NCI-H1417 (cell line): ENCODE data around the gene LANCL3.
"Not testable (repeated sequence)": the region's sequence is repeated elsewhere in the genome, so short reads cannot be mapped to it uniquely, and the experiment has no call there.

Source experiments
- DNase-seq, 3 experiments: peaks; one replicate each; lab custom pipeline; 2025; lab: John Stamatoyannopoulos, UW

The LANCL3 gene

GRCh38 chrX:37571426-37572107, at the start of gene LANCL3:
Gene LANCL3, plus strand, starts transcription at chrX:37571661. Its CDS starts 210 bp downstream, at chrX:37571871.
- peak in 2 of 3 experiments; percentile 70 to 72 for DNase-seq

DNA sequence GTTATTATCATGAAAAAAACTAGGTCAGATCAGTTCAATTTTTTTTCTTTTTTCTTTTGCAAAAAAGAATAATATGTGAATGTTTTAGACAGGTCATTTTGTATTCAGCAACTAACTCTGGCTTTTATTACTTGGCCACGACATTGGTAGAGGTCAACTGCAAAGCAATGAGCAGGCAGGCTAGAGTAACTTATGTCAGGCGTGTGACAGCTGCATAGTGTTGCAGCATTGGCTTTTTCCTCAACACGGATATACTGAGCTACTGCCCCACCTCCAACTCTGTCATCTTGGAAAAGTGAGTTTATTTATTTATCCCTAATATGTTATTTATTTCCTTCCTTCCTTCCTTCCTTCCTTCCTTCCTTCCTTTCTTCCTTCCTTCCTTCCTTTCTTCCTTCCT, 47.8 kb upstream of the LANCL3 start:
- DNase-seq = not testable (repeated sequence)

DNA sequence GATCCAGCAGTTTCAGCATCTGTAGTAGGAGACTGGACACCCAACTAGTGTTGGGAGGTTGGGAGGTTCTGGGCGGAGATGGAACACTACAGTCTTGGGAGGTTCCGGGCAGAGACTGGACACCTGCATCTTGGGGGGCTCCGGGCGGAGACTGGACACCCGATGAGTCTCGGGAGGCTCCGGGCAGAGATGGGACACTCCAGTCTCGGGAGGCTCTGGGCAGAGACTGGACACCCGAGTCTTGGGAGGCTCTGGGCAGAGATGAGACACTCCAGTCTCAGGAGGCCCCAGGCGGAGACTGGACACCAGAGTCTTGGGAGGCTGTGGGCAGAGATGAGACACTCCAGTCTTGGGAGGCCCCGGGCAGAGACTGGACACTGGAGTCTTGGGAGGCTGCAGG, 29.5 kb upstream of the LANCL3 start:
- no peak for DNase-seq

GRCh38 chrX:37542791-37543190, 28.7 kb upstream of the LANCL3 start:
- DNase-seq = no peak

- DNase-seq = no peak
Measured at GRCh38 chrX:37543324-37543723, 28.1 kb upstream of the LANCL3 start.

DNA sequence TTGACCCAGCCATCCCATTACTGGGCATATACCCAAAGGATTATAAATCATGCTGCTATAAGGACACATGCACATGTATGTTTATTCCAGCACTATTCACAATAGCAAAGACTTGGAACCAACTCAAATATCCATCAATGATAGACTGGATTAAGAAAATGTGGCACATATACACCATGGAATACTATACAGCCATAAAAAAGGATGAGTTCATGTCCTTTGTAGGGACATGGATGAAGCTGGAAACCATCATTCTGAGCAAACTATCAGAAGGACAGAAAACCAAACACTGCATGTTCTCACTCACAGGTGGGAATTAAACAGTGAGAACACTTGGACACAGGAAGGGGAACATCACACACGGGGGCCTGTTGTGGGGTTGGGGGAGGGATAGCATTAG, 26.9 kb upstream of the LANCL3 start:
- not testable (repeated sequence) for DNase-seq

DNA sequence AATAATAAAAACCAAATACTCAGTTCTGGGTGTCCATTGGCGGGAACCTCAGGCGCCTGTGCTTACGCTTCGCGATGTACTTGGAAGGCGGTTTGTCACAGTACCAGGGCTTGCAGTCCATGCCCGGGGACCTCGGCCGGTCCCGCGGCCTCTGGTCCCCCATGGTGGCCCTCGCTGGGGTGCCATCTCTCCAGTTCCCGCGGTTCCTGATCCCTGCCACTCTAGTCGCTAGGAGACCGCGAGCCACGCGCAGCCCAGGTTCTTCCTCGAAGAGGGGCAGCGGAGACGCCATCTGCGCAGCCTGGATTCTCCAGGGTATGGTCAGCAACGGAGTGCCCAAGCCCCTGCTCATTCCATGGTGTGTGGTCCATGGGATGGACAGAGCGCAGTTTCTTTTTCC, 26.4 kb upstream of the LANCL3 start:
- DNase-seq = no peak

GRCh38 chrX:37549619-37550018, 21.8 kb upstream of the LANCL3 start:
- not testable (repeated sequence) for DNase-seq

DNA sequence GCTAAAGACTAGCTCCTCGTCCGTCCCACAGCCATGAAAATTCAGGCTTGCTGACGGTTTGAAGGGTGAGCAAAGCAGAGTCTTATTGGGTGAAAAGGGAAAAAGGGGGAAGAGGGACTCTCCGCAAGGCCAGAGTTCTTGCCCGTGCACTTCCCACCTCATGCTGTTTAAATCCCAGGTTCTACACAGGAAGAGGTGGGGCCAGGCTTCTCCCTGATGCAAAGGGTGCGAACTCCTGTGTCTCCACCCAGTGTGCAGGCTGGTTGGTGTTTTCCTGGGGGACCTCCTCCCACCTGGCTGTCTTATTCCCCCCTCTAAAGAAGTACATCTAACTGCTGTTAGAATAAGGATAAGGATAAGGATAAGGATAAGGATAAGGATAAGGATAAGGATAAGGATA, 18.0 kb upstream of the LANCL3 start:
- DNase-seq = no peak

DNA sequence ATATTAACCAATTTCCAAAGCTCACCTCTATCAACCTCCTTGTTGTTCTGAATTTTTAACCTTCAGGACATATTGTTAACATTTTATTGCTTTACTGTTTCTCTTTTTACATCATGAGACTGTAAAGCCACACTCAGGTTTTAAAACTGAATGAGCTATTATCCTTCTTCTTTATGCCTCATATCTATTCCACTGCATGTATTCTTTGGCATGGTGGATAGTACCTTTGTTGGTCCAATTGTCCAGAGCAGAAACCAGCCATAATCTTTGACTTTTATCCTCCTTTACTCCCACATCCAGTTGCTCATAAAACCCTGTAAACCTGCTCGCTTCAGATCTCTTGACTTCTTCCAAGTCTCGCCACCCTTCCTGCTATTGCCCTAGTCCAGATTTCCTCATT, 6.2 kb upstream of the LANCL3 start:
- not testable (repeated sequence) for DNase-seq

DNA sequence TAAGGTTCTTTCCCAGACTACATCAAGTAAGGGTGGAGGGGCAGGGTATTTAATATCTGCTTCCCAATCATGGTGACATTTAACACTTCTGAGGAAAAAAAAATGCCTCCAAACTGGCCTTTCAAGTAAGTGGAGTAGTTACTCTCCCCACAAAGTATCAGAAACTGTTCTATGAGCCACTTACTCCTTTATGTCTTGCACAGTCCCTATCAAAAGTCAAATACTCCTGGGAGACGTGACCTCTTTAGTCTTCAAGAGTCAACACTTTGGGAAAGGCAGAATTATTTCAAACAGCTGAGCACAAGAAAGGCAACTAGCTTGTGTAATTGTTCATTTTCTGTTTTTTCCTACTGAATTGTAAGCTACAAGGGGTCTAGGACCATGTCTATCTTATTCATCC, 1.1 kb upstream of the LANCL3 start:
- not testable (repeated sequence) for DNase-seq

- DNase-seq = peak; percentile 26 to 55 (median 55)
Measured at GRCh38 chrX:37572108-37572587, 687 bp downstream of the LANCL3 start.

DNA sequence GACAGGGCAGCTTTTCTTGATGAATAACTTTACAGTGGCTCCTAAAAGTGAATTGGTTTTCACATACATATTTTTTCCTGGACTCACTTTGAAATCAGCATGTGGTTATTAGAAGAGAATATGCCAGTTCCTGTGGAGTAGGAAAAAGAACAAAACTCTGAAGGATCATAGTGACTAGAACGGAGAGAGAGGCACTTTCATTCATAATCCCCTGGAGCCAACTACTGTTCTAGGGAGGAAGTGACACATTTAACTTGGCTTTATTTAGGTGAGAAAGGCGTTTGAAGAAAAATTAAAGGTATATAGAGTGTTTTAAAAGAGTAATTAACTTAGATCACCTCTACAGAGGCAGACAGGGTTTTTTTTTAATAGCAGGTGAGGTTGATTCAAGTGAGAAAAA, 1.7 kb downstream of the LANCL3 start:
- DNase-seq = not testable (repeated sequence)

- no peak for DNase-seq
Measured at GRCh38 chrX:37578045-37578444, 6.6 kb downstream of the LANCL3 start.

- no peak for DNase-seq
Measured at GRCh38 chrX:37580080-37580479, 8.6 kb downstream of the LANCL3 start.

- not testable (repeated sequence) for DNase-seq
Measured at GRCh38 chrX:37587337-37587736, 15.9 kb downstream of the LANCL3 start.

DNA sequence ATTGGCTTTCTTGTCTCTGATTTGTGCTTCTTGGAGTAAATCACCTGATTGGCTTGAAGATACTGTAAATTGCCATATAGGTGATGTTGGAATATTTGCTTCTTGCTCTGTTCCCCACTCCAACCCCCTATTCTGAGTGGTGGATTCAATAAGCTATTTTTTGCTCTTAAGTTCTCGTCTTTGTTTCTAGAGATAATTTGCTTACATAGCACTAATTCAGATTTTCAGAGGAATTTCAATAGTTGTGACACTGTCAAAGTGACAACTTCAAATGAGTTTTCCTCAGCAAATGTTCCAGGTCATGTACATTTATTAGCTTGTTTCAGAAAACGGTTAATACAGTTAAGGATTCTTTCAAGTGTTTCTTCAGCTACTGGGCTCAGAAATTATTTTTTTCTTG, 18.6 kb downstream of the LANCL3 start:
- no peak for DNase-seq

DNA sequence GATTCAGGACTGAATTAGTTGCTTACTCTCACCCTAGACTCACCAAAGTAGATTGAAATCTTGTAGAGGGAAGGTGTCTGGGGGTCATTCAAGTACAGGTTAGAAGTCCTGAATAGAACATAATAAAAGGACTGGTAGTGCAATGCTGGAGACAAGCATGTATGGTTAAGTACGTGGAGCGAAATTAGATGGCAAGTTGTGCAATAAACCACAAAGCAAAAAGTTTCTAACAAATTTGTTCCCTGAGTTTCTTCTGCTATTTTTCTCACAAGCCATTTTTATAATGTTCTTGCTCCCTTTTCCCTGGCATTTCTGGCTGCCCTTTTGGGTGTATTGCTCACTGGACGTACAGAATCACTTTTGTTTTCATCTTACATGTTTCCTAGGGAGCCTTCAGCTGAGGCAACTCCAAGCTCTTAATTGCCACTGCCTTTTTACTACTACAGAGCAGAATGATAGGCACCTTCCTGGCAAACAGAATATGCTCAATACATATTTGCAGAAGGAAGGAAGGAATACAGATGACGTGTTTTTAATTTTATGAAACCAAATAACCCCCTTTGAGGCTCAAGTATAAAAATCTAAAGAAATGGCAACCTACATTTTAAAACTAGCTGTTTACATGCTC, 23.4 kb downstream of the LANCL3 start:
- DNase-seq = peak in 1 of 3 experiments; percentile 47

- DNase-seq = peak in 2 of 3 experiments; percentile 25 to 40
Measured at GRCh38 chrX:37599729-37600128, 28.3 kb downstream of the LANCL3 start.

DNA sequence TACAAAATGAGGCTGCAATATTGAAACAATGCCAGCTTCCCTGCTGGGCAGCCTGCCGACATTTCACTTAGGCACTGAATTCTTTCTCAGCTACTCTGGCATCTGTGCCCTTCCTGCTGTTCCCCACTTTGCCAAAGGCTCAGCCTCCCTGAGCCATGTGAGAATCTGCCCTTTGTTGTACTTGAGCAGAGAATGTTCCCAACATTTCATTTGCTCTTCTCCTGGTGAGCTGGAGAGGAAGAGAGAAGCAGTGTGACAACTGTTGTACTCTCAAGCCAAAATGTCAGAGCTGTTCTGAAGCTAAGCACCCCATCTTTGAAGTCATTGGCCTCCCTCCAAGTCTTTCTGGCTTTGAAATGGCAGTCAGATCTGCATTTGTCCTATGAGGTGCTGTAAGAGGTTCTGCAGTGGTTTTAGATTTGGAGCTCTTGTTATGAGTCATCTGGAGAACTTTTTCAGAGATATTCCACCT, 32.5 kb downstream of the LANCL3 start:
- DNase-seq = no peak

GRCh38 chrX:37607243-37607642, 35.8 kb downstream of the LANCL3 start:
- DNase-seq = no peak

DNA sequence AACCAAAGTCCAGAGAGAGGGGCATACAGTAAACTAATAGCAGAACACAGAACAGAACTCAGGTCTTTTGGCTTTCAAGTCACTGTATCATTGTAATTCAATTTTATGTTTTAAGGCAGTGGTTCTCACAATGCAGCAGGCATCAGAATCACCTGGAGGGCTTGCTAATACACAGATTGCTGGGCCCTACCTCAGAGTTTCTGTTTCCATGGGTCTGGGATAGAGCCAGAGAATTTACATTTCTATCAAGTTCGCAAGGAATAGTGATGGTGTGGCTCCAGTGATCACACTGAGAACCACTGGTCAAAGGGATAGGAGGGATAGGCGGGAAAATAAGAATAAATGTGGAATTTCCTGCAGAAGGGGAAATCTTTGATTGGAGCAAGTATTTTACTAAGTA, 36.7 kb downstream of the LANCL3 start:
- no peak for DNase-seq

DNA sequence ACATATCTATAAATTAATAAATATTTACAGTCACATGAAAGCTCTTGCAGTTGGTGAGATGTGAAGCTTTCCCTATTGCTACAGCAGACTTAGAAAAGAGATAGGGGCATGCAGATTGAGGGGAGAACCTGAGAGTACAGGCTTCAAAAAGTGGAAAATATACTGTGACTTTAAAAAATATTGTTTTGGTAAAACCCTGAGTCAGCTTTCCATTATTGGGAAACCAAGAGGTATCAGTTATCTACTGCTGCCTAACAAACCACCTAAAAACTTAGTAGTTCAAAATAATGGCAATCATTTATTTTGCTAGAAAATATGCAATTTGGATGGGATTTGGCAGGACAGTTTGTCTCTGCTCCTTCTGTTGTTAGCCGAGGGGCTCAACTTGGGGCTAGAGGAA, 38.3 kb downstream of the LANCL3 start:
- DNase-seq = no peak
